ENCODE results near the gene CEACAM21.

CEACAM21 gene

DNA sequence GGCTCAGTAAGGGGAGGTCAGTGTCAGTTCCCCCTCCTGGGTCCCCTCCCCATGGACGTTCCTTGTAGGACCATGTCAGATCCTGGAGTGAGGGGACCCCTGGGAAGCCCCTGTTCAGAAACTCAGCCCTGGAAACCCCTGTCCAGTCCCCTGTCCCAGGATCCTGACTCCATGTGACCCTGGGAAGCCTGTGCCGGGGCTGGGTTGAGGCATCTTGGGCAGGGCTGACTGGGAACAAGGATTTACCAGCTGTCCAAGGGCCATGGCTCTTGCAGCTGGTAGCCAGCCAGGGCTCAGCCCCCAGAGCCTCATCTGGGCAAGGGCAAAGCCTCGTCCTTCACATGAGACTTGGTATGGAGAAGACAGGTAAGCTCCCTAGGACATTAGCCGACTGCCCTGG lies 25.8 kb downstream of the CEACAM21 start:
- TF ChIP-seq EZH2phosphoT487 (IDR thresholded peaks at IDR 0.05; ENCODE audit: low read depth): no peak
- TF ChIP-seq, protein P1, sequence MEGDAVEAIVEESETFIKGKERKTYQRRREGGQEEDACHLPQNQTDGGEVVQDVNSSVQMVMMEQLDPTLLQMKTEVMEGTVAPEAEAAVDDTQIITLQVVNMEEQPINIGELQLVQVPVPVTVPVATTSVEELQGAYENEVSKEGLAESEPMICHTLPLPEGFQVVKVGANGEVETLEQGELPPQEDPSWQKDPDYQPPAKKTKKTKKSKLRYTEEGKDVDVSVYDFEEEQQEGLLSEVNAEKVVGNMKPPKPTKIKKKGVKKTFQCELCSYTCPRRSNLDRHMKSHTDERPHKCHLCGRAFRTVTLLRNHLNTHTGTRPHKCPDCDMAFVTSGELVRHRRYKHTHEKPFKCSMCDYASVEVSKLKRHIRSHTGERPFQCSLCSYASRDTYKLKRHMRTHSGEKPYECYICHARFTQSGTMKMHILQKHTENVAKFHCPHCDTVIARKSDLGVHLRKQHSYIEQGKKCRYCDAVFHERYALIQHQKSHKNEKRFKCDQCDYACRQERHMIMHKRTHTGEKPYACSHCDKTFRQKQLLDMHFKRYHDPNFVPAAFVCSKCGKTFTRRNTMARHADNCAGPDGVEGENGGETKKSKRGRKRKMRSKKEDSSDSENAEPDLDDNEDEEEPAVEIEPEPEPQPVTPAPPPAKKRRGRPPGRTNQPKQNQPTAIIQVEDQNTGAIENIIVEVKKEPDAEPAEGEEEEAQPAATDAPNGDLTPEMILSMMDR (IDR thresholded peaks at IDR 0.05; ENCODE audit: low read depth, low read length): no peak
- no peak overlapping the region for H3K4me2 ChIP-seq (ENCODE audit: low read length)
- no peak overlapping the region for H3K9ac ChIP-seq (ENCODE audit: low read length)
- H4K20me1 ChIP-seq (ENCODE audit: insufficient read depth, low read length): no peaks in the 10 kb centered on the region
- H3K79me2 ChIP-seq (ENCODE audit: low read length): no peaks in the 10 kb centered on the region
- peaks cover 2% of the 10 kb centered on the region; the same call in 1 of the 2 replicates for H3K4me1 ChIP-seq (ENCODE audit: low read length)
- no peak overlapping the region for H3K4me3 ChIP-seq (ENCODE audit: low read length)
- H3K36me3 ChIP-seq (replicated peaks; ENCODE audit: low read depth, low read length): no peaks in the 10 kb centered on the region
- peaks cover 75% of the 10 kb centered on the region for H3K27me3 ChIP-seq (ENCODE audit: low read depth, low read length)
- no peak overlapping the region for H3K27ac ChIP-seq (ENCODE audit: low read length)
- H2AFZ ChIP-seq (ENCODE audit: low read depth, low read length): no peak overlapping the region
- H3K9me3 ChIP-seq (ENCODE audit: insufficient read depth, low read length): no peaks in the 10 kb centered on the region

DNA sequence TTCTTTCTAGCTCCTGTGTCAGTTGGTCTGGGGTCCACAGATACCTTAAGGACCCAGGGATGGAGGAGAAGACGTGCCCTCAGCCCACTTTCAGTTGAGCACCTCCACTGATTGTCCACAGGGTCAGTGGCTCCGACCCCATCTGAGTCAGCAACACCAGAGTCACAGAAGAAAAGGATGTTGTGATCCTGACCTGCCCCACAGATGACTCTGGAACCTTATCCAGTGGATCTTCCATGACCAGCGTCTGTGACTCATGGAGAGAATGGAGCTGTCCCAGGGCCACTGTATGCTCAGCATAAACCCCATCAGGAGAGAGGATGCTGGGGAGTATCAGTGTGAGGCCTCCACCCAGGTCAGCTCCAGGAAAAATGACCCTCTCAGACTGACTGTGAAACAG lies 28.9 kb downstream of the CEACAM21 start:
- no peak overlapping the region for H3K4me2 ChIP-seq (ENCODE audit: low read length)
- H3K36me3 ChIP-seq (replicated peaks; ENCODE audit: low read depth, low read length): no peaks in the 10 kb centered on the region
- H3K27ac ChIP-seq (ENCODE audit: low read length): no peak overlapping the region
- no peak overlapping the region for H2AFZ ChIP-seq (ENCODE audit: low read depth, low read length)
- no peaks in the 10 kb centered on the region for H3K9me3 ChIP-seq (ENCODE audit: insufficient read depth, low read length)
- no peak overlapping the region for H3K4me3 ChIP-seq (ENCODE audit: low read length)
- H4K20me1 ChIP-seq (ENCODE audit: insufficient read depth, low read length): no peaks in the 10 kb centered on the region
- TF ChIP-seq, protein P1 (IDR thresholded peaks at IDR 0.05; ENCODE audit: low read depth, low read length): no peak
- no peak for TF ChIP-seq EZH2phosphoT487 (IDR thresholded peaks at IDR 0.05; ENCODE audit: low read depth)
- H3K27me3 ChIP-seq (ENCODE audit: low read depth, low read length): peaks cover 84% of the 10 kb centered on the region
- no peaks in the 10 kb centered on the region for H3K79me2 ChIP-seq (ENCODE audit: low read length)
- H3K4me1 ChIP-seq (ENCODE audit: low read length): no peaks in the 10 kb centered on the region
- H3K9ac ChIP-seq (ENCODE audit: low read length): no peak overlapping the region

DNA sequence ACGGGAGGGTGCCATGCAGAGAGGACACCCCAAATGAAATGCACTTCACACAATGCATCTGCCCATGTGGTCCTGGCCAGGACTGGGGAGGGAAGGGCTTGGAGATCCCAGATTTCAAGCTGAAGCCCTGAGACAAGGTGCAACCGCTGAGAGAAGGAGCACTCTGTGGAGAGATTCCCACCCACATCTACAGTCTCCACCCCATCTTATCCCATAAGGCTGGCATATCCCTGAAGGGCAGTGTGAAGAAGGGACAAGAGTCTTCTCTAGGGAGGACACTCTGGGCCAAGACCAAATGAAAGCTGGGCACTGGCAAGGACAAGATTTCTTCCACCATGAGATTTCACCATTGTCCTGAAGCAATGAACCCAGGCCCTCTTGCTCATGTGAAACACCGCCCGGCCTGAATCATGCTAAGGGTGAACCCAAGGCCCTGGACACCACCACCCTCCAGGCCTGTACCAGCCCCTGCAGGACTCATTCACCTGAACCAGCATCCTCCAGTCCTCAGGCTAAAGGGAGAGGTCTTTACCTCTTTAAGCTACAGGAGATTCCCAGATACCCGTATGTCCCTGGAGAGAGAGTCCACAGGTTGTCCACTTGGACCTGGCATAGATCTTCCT lies 30.4 kb downstream of the CEACAM21 start:
- H3K4me3 ChIP-seq (ENCODE audit: low read length): no peak overlapping the region
- H3K36me3 ChIP-seq (replicated peaks; ENCODE audit: low read depth, low read length): no peaks in the 10 kb centered on the region
- peaks cover 86% of the 10 kb centered on the region for H3K27me3 ChIP-seq (ENCODE audit: low read depth, low read length)
- TF ChIP-seq, protein P1 (IDR thresholded peaks at IDR 0.05; ENCODE audit: low read depth, low read length): no peak
- TF ChIP-seq EZH2phosphoT487 (IDR thresholded peaks at IDR 0.05; ENCODE audit: low read depth): no peak
- no peak overlapping the region for H3K4me2 ChIP-seq (ENCODE audit: low read length)
- no peak overlapping the region for H3K27ac ChIP-seq (ENCODE audit: low read length)
- H3K4me1 ChIP-seq (ENCODE audit: low read length): no peaks in the 10 kb centered on the region
- H4K20me1 ChIP-seq (ENCODE audit: insufficient read depth, low read length): no peaks in the 10 kb centered on the region
- no peaks in the 10 kb centered on the region for H3K79me2 ChIP-seq (ENCODE audit: low read length)
- no peaks in the 10 kb centered on the region for H3K9me3 ChIP-seq (ENCODE audit: insufficient read depth, low read length)
- H2AFZ ChIP-seq (ENCODE audit: low read depth, low read length): no peak overlapping the region
- H3K9ac ChIP-seq (ENCODE audit: low read length): no peak overlapping the region

DNA sequence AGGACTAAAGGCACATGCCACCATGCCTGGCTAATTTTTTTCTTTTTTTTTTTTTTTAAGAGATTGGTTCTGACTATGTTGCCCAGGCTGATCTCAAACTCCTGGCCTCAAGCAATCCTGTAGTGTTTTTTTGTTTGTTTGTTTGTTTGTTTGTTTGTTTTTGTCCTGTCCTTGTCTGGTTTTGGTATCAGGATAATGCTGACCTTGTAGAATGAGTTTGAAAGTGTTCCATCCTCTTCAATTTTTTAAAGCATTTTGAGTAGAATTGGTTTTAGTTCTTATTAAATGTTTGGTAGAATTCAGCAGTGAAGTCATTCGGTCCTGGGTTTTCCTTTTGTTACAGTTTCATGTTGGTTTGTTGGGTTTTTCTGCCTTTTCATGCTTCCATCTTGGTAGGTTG lies 31.7 kb downstream of the CEACAM21 start:
- H3K4me3 ChIP-seq (ENCODE audit: low read length): no peak overlapping the region
- H3K4me1 ChIP-seq (ENCODE audit: low read length): no peaks in the 10 kb centered on the region
- H3K79me2 ChIP-seq (ENCODE audit: low read length): no peaks in the 10 kb centered on the region
- no peak overlapping the region for H2AFZ ChIP-seq (ENCODE audit: low read depth, low read length)
- H3K27ac ChIP-seq (ENCODE audit: low read length): no peak overlapping the region
- TF ChIP-seq EZH2phosphoT487 (IDR thresholded peaks at IDR 0.05; ENCODE audit: low read depth): no peak
- TF ChIP-seq, protein P1 (IDR thresholded peaks at IDR 0.05; ENCODE audit: low read depth, low read length): no peak
- H3K36me3 ChIP-seq (replicated peaks; ENCODE audit: low read depth, low read length): no peaks in the 10 kb centered on the region
- H3K27me3 ChIP-seq (ENCODE audit: low read depth, low read length): peaks cover 78% of the 10 kb centered on the region
- H3K9ac ChIP-seq (ENCODE audit: low read length): no peak overlapping the region
- no peak overlapping the region for H3K4me2 ChIP-seq (ENCODE audit: low read length)
- no peaks in the 10 kb centered on the region for H3K9me3 ChIP-seq (ENCODE audit: insufficient read depth, low read length)
- H4K20me1 ChIP-seq (ENCODE audit: insufficient read depth, low read length): no peaks in the 10 kb centered on the region
